ENCODE measurements around the gene LIFR. TPM values are rescaled to one million over a fixed set of nuclear protein-coding genes. Genes with fewer than 3 reads are reported as not detected.

LIFR gene
- total and polyA plus RNA-seq, 9 donors = 32.3 to 64.2 (median 42.0) TPM

- Histone ChIP-seq H3K27me3 (ENCODE audit: control insufficient read depth, insufficient read depth, low read length) (no peaks in the 10 kb centered on the region), H3K4me3 (ENCODE audit: low read length) (no peak overlapping the region), H3K27ac (ENCODE audit: low read length) (no peak overlapping the region), H3K9me3 (replicated peaks; ENCODE audit: control insufficient read depth, low read depth, low read length) (no peaks in the 10 kb centered on the region), H3K36me3 (ENCODE audit: control insufficient read depth, insufficient read depth, low read length) (no peaks in the 10 kb centered on the region), H3K4me1 (ENCODE audit: control insufficient read depth, insufficient read depth, low read length) (peaks cover 30% of the 10 kb centered on the region)
- DNase-seq = no peak
- WGBS (ENCODE audit: insufficient coverage) = no CpG with 5 or more reads among the region's 4 CpGs
Observed at GRCh38 chr5:38537505-38537904, 18.9 kb downstream of the LIFR start.

GRCh38 chr5:38536968-38537367 lies 19.5 kb downstream of the LIFR start:
- WGBS (ENCODE audit: insufficient coverage) = 89% methylated on average over 3 of the region's 3 CpGs
- H3K27me3 ChIP-seq (ENCODE audit: control insufficient read depth, insufficient read depth, low read length) = no peaks in the 10 kb centered on the region
- no peak overlapping the region for H3K4me3 ChIP-seq (ENCODE audit: low read length)
- H3K9me3 ChIP-seq (replicated peaks; ENCODE audit: control insufficient read depth, low read depth, low read length) = no peaks in the 10 kb centered on the region
- no peaks in the 10 kb centered on the region for H3K36me3 ChIP-seq (ENCODE audit: control insufficient read depth, insufficient read depth, low read length)
- no peak overlapping the region for H3K27ac ChIP-seq (ENCODE audit: low read length)
- peaks cover 29% of the 10 kb centered on the region for H3K4me1 ChIP-seq (ENCODE audit: control insufficient read depth, insufficient read depth, low read length)
- no peak for DNase-seq

- H3K9me3 ChIP-seq (replicated peaks; ENCODE audit: control insufficient read depth, low read depth, low read length) = no peaks in the 10 kb centered on the region
- no peaks in the 10 kb centered on the region for H3K27me3 ChIP-seq (ENCODE audit: control insufficient read depth, insufficient read depth, low read length)
- no CpG with 5 or more reads among the region's 2 CpGs for WGBS (ENCODE audit: insufficient coverage)
- no peak for DNase-seq
- no peak overlapping the region for H3K27ac ChIP-seq (ENCODE audit: low read length)
- no peak overlapping the region for H3K4me3 ChIP-seq (ENCODE audit: low read length)
- H3K4me1 ChIP-seq (ENCODE audit: control insufficient read depth, insufficient read depth, low read length) = peaks cover 29% of the 10 kb centered on the region
- no peaks in the 10 kb centered on the region for H3K36me3 ChIP-seq (ENCODE audit: control insufficient read depth, insufficient read depth, low read length)
Observed at GRCh38 chr5:38535845-38536244, 20.6 kb downstream of the LIFR start.

- H3K4me3 ChIP-seq (ENCODE audit: low read length) = no peak overlapping the region
- H3K9me3 ChIP-seq (replicated peaks; ENCODE audit: control insufficient read depth, low read depth, low read length) = no peaks in the 10 kb centered on the region
- no peak for DNase-seq
- peaks cover 29% of the 10 kb centered on the region for H3K4me1 ChIP-seq (ENCODE audit: control insufficient read depth, insufficient read depth, low read length)
- no peak overlapping the region for H3K27ac ChIP-seq (ENCODE audit: low read length)
- WGBS (ENCODE audit: insufficient coverage) = 27% methylated on average over 2 of the region's 4 CpGs
- H3K27me3 ChIP-seq (ENCODE audit: control insufficient read depth, insufficient read depth, low read length) = no peaks in the 10 kb centered on the region
- no peaks in the 10 kb centered on the region for H3K36me3 ChIP-seq (ENCODE audit: control insufficient read depth, insufficient read depth, low read length)
Observed at GRCh38 chr5:38535248-38535750, 21.1 kb downstream of the LIFR start.

GRCh38 chr5:38534156-38534453 lies 22.3 kb downstream of the LIFR start:
- Histone ChIP-seq H3K27me3 (ENCODE audit: control insufficient read depth, insufficient read depth, low read length) (no peaks in the 10 kb centered on the region), H3K4me3 (ENCODE audit: low read length) (no peak overlapping the region), H3K9me3 (replicated peaks; ENCODE audit: control insufficient read depth, low read depth, low read length) (no peaks in the 10 kb centered on the region), H3K27ac (ENCODE audit: low read length) (no peak overlapping the region), H3K4me1 (ENCODE audit: control insufficient read depth, insufficient read depth, low read length) (peaks cover 25% of the 10 kb centered on the region), H3K36me3 (ENCODE audit: control insufficient read depth, insufficient read depth, low read length) (no peaks in the 10 kb centered on the region)
- WGBS (ENCODE audit: insufficient coverage) = no CpG with 5 or more reads among the region's 1 CpG
- DNase-seq = no peak

GRCh38 chr5:38533286-38534155 lies 22.9 kb downstream of the LIFR start:
- H3K27ac ChIP-seq (ENCODE audit: low read length) = peak overlapping the region; percentile 45
- no peaks in the 10 kb centered on the region for H3K9me3 ChIP-seq (replicated peaks; ENCODE audit: control insufficient read depth, low read depth, low read length)
- no peak for DNase-seq
- no peaks in the 10 kb centered on the region for H3K36me3 ChIP-seq (ENCODE audit: control insufficient read depth, insufficient read depth, low read length)
- peaks cover 22% of the 10 kb centered on the region for H3K4me1 ChIP-seq (ENCODE audit: control insufficient read depth, insufficient read depth, low read length)
- no peaks in the 10 kb centered on the region for H3K27me3 ChIP-seq (ENCODE audit: control insufficient read depth, insufficient read depth, low read length)
- WGBS (ENCODE audit: insufficient coverage) = 73% methylated on average over 4 of the region's 8 CpGs
- no peak overlapping the region for H3K4me3 ChIP-seq (ENCODE audit: low read length)

GRCh38 chr5:38532165-38532669 lies 24.2 kb downstream of the LIFR start:
- H3K9me3 ChIP-seq (replicated peaks; ENCODE audit: control insufficient read depth, low read depth, low read length) = no peaks in the 10 kb centered on the region
- H3K27me3 ChIP-seq (ENCODE audit: control insufficient read depth, insufficient read depth, low read length) = no peaks in the 10 kb centered on the region
- peaks cover 5% of the 10 kb centered on the region for H3K36me3 ChIP-seq (ENCODE audit: control insufficient read depth, insufficient read depth, low read length)
- H3K4me3 ChIP-seq (ENCODE audit: low read length) = no peak overlapping the region
- DNase-seq = peak; percentile 72
- H3K27ac ChIP-seq (ENCODE audit: low read length) = peak overlapping the region; percentile 45
- H3K4me1 ChIP-seq (ENCODE audit: control insufficient read depth, insufficient read depth, low read length) = peaks cover 22% of the 10 kb centered on the region
- WGBS (ENCODE audit: insufficient coverage) = 52% methylated on average over 6 of the region's 9 CpGs

GRCh38 chr5:38531518-38531917 lies 24.9 kb downstream of the LIFR start:
- H3K4me1 ChIP-seq (ENCODE audit: control insufficient read depth, insufficient read depth, low read length) = peaks cover 20% of the 10 kb centered on the region
- no peaks in the 10 kb centered on the region for H3K27me3 ChIP-seq (ENCODE audit: control insufficient read depth, insufficient read depth, low read length)
- DNase-seq = no peak
- H3K9me3 ChIP-seq (replicated peaks; ENCODE audit: control insufficient read depth, low read depth, low read length) = no peaks in the 10 kb centered on the region
- no CpG with 5 or more reads among the region's 3 CpGs for WGBS (ENCODE audit: insufficient coverage)
- peak overlapping the region; percentile 23 for H3K27ac ChIP-seq (ENCODE audit: low read length)
- no peak overlapping the region for H3K4me3 ChIP-seq (ENCODE audit: low read length)
- H3K36me3 ChIP-seq (ENCODE audit: control insufficient read depth, insufficient read depth, low read length) = peaks cover 7% of the 10 kb centered on the region

GRCh38 chr5:38529955-38530646 lies 26.3 kb downstream of the LIFR start:
- no peaks in the 10 kb centered on the region for H3K27me3 ChIP-seq (ENCODE audit: control insufficient read depth, insufficient read depth, low read length)
- H3K27ac ChIP-seq (ENCODE audit: low read length) = no peak overlapping the region
- WGBS (ENCODE audit: insufficient coverage) = no CpG with 5 or more reads among the region's 4 CpGs
- DNase-seq = no peak
- no peak overlapping the region for H3K4me3 ChIP-seq (ENCODE audit: low read length)
- H3K4me1 ChIP-seq (ENCODE audit: control insufficient read depth, insufficient read depth, low read length) = peaks cover 18% of the 10 kb centered on the region
- no peaks in the 10 kb centered on the region for H3K9me3 ChIP-seq (replicated peaks; ENCODE audit: control insufficient read depth, low read depth, low read length)
- H3K36me3 ChIP-seq (ENCODE audit: control insufficient read depth, insufficient read depth, low read length) = peaks cover 7% of the 10 kb centered on the region

GRCh38 chr5:38528162-38528703 lies 28.2 kb downstream of the LIFR start:
- no peak for DNase-seq
- H3K9me3 ChIP-seq (replicated peaks; ENCODE audit: control insufficient read depth, low read depth, low read length) = no peaks in the 10 kb centered on the region
- peaks cover 12% of the 10 kb centered on the region for H3K36me3 ChIP-seq (ENCODE audit: control insufficient read depth, insufficient read depth, low read length)
- no peak overlapping the region for H3K4me3 ChIP-seq (ENCODE audit: low read length)
- H3K4me1 ChIP-seq (ENCODE audit: control insufficient read depth, insufficient read depth, low read length) = peaks cover 8% of the 10 kb centered on the region
- H3K27ac ChIP-seq (ENCODE audit: low read length) = no peak overlapping the region
- no CpG with 5 or more reads among the region's 3 CpGs for WGBS (ENCODE audit: insufficient coverage)
- no peaks in the 10 kb centered on the region for H3K27me3 ChIP-seq (ENCODE audit: control insufficient read depth, insufficient read depth, low read length)

Measured in muscle of leg (tissue), 11 donors.